ENCODE data around the gene TUBB2A.

The TUBB2A gene

DNA sequence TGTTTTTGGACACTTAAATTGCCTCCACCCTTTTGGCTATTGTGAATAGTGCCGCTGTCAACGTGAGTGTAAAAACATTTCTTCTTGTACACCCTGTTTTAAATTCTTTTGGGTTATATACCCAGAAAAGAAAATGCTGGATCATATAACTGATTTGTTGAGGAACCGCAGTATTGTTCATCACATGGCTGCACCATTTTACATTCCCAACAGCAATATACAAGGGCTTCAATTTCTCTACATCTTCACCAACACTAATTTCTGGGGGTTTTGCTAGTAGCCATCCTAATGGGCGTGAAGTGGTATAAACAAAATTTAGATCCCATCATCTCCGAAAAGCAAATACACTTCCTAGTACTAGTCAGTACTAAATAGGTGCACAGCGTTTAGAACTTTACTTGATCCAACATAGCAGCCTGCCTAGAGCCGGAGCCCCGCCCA is 39.4 kb downstream of the TUBB2A start:
- POLR2A ChIA-PET (ENCODE audit: low non-redundant PET), result interaction anchor here (1.0 kb wide), 1 partner anchor 91 kb away, joined by 3 read pairs; no protein-coding TSS in a partner anchor
- CTCF ChIA-PET, result no interaction called here

DNA sequence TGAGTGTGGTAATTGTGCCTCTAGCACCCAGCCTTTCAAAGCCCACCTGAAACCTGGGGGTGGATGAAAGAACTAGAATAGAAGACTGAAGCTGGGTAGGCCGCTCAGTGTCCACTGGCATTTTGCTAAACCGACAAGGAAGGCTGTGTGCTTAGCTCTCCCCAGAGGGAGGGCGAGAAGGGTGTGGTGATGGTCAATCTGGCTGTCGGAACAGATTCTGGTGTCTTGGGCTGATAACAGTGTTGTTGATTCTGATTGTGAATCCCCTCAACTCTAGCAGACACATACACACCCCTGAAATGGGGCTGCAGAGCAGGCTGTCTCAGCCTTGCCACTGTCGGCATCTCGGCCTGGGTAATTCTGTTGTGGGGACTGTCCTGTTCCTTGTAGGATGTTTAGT is 43.0 kb downstream of the TUBB2A start:
- ChIA-PET POLR2A (ENCODE audit: low non-redundant PET) (no interaction called here), CTCF (no interaction called here)
- TF ChIP-seq, protein P1, sequence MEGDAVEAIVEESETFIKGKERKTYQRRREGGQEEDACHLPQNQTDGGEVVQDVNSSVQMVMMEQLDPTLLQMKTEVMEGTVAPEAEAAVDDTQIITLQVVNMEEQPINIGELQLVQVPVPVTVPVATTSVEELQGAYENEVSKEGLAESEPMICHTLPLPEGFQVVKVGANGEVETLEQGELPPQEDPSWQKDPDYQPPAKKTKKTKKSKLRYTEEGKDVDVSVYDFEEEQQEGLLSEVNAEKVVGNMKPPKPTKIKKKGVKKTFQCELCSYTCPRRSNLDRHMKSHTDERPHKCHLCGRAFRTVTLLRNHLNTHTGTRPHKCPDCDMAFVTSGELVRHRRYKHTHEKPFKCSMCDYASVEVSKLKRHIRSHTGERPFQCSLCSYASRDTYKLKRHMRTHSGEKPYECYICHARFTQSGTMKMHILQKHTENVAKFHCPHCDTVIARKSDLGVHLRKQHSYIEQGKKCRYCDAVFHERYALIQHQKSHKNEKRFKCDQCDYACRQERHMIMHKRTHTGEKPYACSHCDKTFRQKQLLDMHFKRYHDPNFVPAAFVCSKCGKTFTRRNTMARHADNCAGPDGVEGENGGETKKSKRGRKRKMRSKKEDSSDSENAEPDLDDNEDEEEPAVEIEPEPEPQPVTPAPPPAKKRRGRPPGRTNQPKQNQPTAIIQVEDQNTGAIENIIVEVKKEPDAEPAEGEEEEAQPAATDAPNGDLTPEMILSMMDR (conservative IDR thresholded peaks at IDR 0.05; ENCODE audit: low read depth), result no peak
- no peak for DNase-seq (ENCODE audit: low spot score)
- no peak overlapping the region for H3K27ac ChIP-seq

More for the DNA sequence above, 39.4 kb downstream of the TUBB2A start:
- no peak for DNase-seq (ENCODE audit: low spot score)
- TF ChIP-seq, protein P1 (conservative IDR thresholded peaks at IDR 0.05; ENCODE audit: low read depth), result no peak
- peak overlapping the region; percentile 88 for H3K27ac ChIP-seq

DNA sequence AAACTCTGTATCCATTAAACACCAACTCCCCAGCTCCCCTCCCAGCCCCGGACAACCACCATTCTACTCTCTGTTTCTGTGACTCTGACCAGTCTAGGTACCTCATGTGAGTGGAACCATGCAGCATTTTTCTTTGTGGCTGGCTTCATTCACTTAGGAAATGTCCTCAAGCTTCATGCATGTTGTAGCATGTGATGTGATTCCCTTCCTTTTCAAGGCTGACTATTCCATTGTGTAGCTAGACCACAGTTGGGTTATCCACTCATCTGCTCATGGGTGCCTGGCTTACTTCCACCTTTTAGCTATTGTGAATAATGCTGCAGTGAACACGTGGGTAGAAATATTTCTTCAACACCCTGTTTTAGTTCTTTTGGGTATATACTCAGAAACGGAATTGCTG is 47.6 kb downstream of the TUBB2A start:
- CTCF ChIA-PET, result interaction anchor here (0.5 kb wide), 1 partner anchor 1551 kb away, joined by 4 read pairs; no protein-coding TSS in a partner anchor

DNA sequence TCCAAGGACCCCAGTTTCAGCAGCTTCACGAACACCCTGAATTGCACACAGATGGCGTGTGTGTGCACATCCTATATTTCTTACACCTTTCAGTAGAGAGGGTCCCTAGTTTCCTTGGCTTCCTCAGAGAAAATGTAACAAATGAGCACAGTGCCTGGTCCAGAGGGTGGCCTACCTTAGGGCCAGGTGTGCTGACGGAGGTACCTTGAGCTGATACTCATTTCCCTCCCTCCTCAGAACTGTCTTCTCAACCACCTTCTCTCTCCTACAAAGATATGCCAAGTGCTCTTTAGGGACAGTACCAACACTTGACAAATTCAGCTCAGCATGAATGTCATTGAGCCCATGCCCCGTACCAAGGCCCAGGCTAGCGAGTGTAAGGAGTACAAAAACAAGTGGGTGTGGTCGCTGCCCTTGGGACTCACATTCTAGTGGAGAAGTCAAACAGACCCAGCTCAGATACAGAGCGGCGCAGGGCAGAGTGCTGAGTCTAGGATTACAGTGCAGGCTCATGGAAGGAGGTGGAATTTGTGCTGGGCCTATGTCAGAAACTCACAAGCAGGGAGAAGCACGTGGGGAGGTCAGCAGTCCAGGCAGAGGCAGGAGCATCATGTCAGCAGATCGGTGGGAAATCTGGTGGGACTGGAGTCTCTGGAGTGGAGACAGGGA is 48.5 kb downstream of the TUBB2A start:
- TF ChIP-seq, protein P1 (conservative IDR thresholded peaks at IDR 0.05; ENCODE audit: low read depth), result no peak
- no peak for DNase-seq (ENCODE audit: low spot score)
- CTCF ChIA-PET, result no interaction called here
- H3K27ac ChIP-seq, result no peak overlapping the region
- POLR2A ChIA-PET (ENCODE audit: low non-redundant PET), result no interaction called here

More for the DNA sequence above, 47.6 kb downstream of the TUBB2A start:
- POLR2A ChIA-PET (ENCODE audit: low non-redundant PET), result no interaction called here
- TF ChIP-seq, protein P1 (conservative IDR thresholded peaks at IDR 0.05; ENCODE audit: low read depth), result no peak
- DNase-seq (ENCODE audit: low spot score), result no peak
- no peak overlapping the region for H3K27ac ChIP-seq
